ENCODE measurements around the gene PSME1.

Gene PSME1

DNA sequence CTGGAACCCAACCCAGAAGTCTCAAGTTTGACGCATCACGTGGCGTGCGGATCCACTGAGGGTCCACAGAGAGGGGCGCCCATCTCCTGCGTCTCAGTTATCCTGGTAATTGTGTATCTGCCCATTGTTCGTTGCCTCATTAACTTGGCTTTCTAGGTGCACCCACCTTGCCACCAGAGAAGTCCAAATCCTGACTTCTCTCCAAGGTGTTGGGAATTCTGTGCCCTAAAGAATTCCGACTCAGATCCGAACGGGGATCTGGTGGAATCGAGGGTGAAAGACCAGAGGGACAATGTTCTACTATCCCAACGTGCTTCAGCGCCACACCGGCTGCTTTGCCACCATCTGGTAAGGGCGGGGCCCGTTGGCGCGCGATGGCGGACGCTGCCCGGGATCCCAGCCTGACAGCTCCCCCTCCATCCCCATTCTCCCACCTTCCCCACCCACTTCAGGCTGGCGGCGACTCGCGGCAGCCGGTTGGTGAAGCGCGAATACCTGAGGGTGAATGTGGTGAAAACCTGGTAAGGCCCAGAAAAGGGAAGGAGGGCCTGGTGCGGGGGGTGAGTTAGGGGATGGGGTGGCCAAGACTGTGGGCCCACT lies 36.4 kb downstream of the PSME1 start:
- DNase-seq (ENCODE audit: low spot score) = no peak

DNA sequence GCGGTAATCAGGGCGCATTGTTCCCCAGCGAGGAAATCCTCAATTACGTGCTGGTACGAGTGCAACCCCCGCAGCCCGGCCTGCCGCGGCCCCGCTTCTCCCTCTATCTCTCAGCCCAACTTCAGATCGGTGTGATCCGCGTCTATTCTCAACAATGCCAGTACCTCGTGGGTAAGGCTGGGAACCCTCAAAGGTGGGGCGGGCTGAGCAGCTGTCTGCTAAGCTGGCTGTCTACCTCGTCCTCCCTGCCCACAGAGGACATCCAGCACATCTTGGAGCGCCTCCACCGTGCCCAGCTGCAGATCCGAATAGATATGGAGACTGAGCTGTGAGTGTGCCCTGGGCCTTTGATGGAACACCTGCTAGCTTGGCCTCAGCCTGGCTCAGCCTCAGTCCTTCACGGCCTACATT lies 36.9 kb downstream of the PSME1 start:
- DNase-seq (ENCODE audit: low spot score) = no peak

- no peak for DNase-seq (ENCODE audit: low spot score)
Observed at GRCh38 chr14:24176599-24176998, 40.6 kb downstream of the PSME1 start.

DNA sequence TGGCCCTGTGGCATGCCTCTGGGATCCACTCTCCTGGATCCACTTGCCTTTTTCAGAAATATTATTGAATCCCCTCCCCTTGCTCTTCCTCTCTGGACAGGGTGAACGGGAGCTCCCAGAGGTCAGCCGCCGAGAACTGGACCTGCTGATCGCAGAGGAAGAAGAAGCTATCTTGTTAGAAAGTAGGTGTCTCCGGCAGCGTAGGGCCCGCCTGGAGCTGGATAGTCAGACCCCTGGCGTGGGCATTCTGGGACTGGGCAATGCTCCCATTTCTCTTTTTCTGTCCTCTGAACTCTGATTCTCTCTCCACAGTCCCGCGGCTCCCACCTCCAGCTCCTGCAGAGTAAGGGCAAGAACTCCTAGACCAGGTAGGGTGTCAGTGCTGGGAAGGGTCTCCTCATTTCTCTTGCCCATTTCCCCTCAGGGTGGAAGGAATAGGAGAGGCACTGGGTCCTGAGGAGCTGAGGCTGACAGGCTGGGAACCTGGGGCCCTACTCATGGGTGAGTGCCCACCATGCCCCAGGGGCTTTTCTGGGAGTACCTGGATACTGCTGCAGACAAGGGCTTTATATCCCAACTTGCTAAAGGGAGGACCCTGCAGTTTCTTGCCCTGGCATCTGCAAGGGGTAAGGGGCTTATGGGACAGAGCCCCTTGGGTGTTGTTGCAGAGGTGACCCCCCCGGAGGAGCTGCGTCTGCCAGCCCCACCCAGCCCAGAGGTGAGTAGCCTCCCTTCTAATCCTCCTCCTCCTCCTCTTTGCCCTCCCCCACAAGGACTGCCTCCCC lies 41.2 kb downstream of the PSME1 start:
- DNase-seq (ENCODE audit: low spot score) = no peak

DNA sequence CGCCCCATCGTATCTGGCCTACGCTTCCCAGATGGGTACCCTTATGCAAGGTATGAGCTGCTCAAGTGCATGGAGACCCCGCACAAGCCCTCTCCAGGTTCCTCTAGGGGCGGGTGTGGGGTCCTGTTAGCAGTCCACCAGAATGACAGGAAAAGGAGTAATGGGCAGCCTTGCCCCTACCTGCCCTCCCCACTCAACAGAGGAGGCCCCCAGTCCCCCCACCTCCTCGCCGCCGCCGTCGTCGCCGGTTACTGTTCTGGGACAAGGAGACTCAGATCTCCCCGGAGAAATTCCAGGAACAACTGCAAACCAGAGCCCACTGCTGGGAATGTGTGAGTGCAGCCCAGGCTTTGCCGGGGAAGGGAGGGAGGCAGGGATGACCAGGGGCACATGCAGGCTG lies 41.9 kb downstream of the PSME1 start:
- DNase-seq (ENCODE audit: low spot score) = no peak

- DNase-seq (ENCODE audit: low spot score) = no peak
Observed at GRCh38 chr14:24178399-24179178, 42.6 kb downstream of the PSME1 start.

GRCh38 chr14:24179294-24179960 lies 43.4 kb downstream of the PSME1 start:
- no peak for DNase-seq (ENCODE audit: low spot score)

DNA sequence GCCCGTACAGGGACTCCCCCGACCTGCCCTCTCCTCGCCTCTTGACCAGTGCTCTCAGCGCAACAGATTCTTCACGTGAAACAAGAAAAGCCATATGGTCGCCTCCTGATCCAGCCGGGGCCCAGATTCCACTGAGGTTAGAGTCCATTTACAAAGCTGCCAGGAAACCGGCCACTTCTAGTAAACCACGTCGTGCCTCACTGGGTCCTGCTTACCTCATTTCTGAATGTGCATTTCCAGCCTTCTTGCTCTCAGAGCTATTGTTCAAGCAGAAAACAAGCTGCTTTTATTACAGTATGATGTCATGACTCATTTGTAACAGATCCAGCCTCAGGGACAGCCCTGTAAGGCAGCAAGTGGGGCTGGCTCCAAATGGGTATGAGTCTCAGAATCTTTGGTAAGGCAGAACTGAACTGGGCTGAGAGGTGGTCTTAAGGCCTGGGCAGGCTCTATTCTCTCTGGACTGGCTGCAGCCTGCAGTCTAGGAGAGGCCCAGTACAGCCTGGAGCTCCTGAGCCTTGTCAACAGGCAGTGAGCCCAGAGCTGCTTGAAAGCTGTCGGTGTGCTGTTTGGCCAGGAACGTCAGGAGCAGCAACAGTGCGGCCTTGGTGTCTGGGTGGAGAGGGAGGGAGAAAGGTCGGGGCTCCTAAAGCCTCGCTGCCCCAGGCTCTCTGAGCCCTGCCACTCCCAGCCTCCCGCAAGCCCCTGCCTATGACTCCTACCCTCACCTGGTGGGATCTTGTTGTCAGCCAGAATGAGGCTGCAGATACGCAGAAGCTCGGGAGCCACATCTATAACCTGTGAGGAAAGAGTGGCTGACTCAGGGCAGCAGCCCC lies 44.2 kb downstream of the PSME1 start:
- DNase-seq (ENCODE audit: low spot score) = peak; percentile 95

DNA sequence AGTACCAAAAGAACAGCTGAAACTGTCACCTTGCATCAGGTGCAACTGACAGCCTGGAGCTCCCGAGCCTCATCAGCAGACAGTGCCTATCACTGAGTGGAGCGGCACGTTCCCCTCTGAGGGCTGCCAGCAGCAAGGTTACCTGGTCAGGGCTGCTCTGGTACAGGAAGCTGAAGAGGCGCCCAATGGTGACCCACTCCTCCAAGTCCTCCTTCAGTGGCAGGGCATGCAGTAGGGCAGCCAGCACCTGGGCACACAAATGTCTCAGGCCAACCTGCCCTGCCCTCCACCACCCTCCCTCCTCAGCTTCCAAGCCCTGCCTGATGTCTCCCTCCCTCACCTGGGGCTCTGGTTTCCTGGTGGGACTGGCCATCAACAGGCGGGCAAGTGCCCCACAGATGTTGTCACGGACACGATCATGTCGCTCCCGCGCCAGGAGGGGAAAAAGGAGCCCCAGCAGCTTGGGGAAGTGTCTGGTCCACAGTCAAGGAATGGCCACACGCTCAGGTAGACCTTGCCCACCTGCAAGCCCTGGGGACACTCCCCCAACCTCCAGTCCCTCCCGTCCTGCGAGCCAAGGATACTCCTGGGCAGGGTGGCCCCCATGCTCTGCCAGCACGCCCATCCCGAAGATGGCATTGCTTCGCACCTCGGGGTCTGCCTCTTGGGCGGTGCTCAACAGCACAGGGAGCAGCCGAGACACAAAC lies 45.5 kb downstream of the PSME1 start:
- DNase-seq (ENCODE audit: low spot score) = no peak

GRCh38 chr14:24182110-24182882 lies 46.3 kb downstream of the PSME1 start:
- DNase-seq (ENCODE audit: low spot score) = no peak

- no peak for DNase-seq (ENCODE audit: low spot score)
Observed at GRCh38 chr14:24183014-24183481, 47.1 kb downstream of the PSME1 start.

GRCh38 chr14:24184104-24184970 lies 48.3 kb downstream of the PSME1 start:
- no peak for DNase-seq (ENCODE audit: low spot score)

DNA sequence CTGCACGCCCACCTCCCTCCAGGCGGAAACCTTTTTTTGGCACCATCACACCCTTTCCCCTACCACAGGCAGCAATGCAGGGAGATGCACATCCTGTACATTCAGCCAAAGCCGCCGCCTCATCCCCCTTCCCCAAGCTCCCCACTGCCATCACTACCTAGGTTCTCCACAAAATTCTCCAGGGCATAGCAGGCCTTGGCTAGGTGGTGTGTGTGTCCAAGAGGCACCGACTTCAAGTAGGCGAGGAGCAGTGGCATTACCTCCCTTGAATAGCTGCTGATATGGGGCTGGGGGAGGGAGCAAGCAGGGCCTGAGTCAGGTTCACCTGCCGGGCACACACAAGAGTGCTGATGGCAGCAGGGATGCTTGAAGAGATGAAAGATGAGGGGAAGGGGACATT lies 49.0 kb downstream of the PSME1 start:
- no peak for DNase-seq (ENCODE audit: low spot score)

DNA sequence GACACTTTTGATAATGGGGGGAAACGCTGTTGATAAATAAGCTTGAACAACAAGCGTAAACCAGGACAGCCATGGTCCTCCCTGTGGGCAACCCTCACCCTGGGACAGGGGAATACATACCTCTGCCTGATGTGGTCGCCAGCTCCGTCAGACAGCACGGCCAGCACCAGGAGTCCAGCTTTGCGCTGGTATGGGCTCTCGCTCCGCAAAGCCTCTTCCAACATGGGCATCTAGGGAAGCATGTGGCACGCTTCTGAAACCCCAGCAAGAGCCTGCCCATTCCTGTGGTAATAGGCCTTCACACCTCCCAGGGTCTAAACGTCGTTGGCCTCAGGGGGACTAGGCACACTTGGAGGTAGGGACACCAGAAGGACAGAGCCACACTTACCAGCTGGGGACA lies 49.7 kb downstream of the PSME1 start:
- DNase-seq (ENCODE audit: low spot score) = no peak

DNA sequence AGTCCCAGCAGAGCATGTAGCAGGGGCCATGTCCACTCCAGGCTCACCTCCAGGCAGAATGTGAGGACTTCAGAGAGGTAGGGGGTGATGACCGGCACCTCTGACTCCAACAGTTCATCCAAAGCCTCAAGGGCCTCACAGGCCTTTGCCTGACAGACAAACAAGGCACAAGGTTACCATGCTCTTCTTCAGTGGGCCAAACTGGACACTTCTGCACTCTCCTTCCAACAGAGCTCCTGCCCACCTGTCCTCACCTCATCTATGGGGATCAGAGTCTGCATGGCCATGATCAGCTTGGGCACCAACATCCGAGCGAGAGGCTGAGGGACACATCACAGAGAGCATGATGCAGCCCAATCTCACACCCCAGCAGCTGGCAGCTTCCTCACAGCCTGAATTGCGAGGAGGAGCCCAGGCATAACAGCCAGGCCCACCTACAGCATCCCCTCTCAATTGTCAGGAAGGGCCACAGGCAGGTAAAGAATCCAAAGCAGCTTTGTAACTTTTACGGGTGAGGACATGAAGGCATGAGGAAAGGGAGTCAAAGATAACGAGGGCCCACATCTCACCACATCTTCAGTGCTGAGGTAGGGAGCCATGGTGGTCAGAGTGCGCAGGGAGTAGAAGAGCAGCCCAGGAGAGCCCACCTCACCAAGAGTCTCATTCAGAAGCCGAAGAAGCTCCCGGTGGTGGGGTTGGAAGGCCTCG lies 51.0 kb downstream of the PSME1 start:
- no peak for DNase-seq (ENCODE audit: low spot score)

GRCh38 chr14:24187539-24187915 lies 51.5 kb downstream of the PSME1 start:
- no peak for DNase-seq (ENCODE audit: low spot score)
